H9 (cell line): ENCODE data around the gene CAMTA1. TPM values are rescaled to one million over a fixed set of nuclear protein-coding genes. Genes with fewer than 3 reads are reported as not detected.

ENCODE experiments used
- DNase-seq: peaks from one replicate; pipeline ENCODE4 v3.0.0-alpha.2; 2017
- H2AFZ ChIP-seq: one replicate; pipeline ENCODE4 v1.6.1; 2013; ENCODE audit warnings: mild to moderate bottlenecking, low read length, control low read depth, moderate library complexity
- H2AK5ac ChIP-seq: 2 replicates; pipeline ENCODE4 v1.6.1; 2013; ENCODE audit warnings: low read length, control low read depth, mixed read lengths; ENCODE audit not compliant: insufficient read length
- H2BK120ac ChIP-seq: one replicate; pipeline ENCODE4 v1.6.1; 2013; ENCODE audit warnings: low read depth, mild to moderate bottlenecking, low read length, control low read depth, inconsistent platforms; ENCODE audit not compliant: poor library complexity, severe bottlenecking
- H2BK12ac ChIP-seq: 2 replicates; pipeline ENCODE4 v1.6.1; 2013; ENCODE audit warnings: low read length, control low read depth, mixed read lengths, low read depth; ENCODE audit not compliant: insufficient read length
- H2BK15ac ChIP-seq: 2 replicates; pipeline ENCODE4 v1.6.1; 2013; ENCODE audit warnings: low read depth, low read length, control low read depth
- H2BK20ac ChIP-seq: one replicate; pipeline ENCODE4 v1.6.1; 2013; ENCODE audit warnings: low read depth, mild to moderate bottlenecking, low read length, control low read depth, inconsistent platforms; ENCODE audit not compliant: poor library complexity, severe bottlenecking
- H2BK5ac ChIP-seq: 2 replicates; pipeline ENCODE4 v1.6.1; 2013; ENCODE audit warnings: low read length, control low read depth, mixed read lengths; ENCODE audit not compliant: insufficient read length
- H3K14ac ChIP-seq: 2 replicates; pipeline ENCODE4 v1.6.1; 2013; ENCODE audit warnings: low read length, control low read depth; ENCODE audit not compliant: insufficient read depth
- H3K18ac ChIP-seq: 2 replicates; pipeline ENCODE4 v1.6.1; 2013; ENCODE audit warnings: low read depth, mild to moderate bottlenecking, mixed read lengths, low read length, control low read depth; ENCODE audit not compliant: insufficient read length
- H3K23ac ChIP-seq: 2 replicates; pipeline ENCODE4 v1.6.1; 2013; ENCODE audit warnings: low read length, control low read depth, mixed read lengths, low read depth; ENCODE audit not compliant: insufficient read length
- H3K23me2 ChIP-seq: 2 replicates; pipeline ENCODE4 v1.6.1; 2013; ENCODE audit warnings: low read depth, mild to moderate bottlenecking, mixed read lengths, low read length, control low read depth; ENCODE audit not compliant: insufficient read length, poor library complexity, severe bottlenecking
- H3K27ac ChIP-seq: 2 replicates; pipeline ENCODE4 v1.5.1; 2013; ENCODE audit warnings: low read length, control low read depth, mixed read lengths, low read depth; ENCODE audit not compliant: insufficient read length
- H3K27me3 ChIP-seq: 2 replicates; pipeline ENCODE4 v1.6.1; 2013; ENCODE audit warnings: low read length, control low read depth, inconsistent platforms; ENCODE audit not compliant: insufficient read depth
- H3K4ac ChIP-seq: 2 replicates; pipeline ENCODE4 v1.6.1; 2013; ENCODE audit warnings: low read depth, mild to moderate bottlenecking, control low read depth, inconsistent platforms, low read length, moderate library complexity
- H3K4me1 ChIP-seq: 2 replicates; pipeline ENCODE4 v1.6.1; 2013; ENCODE audit warnings: low read length, control low read depth, inconsistent platforms; ENCODE audit not compliant: insufficient read depth
- H3K4me2 ChIP-seq: 2 replicates; pipeline ENCODE4 v1.6.1; 2013; ENCODE audit warnings: low read length, control low read depth, mixed read lengths; ENCODE audit not compliant: insufficient read length, insufficient read depth
- H3K56ac ChIP-seq: 2 replicates; pipeline ENCODE4 v1.6.1; 2013; ENCODE audit warnings: low read depth, mild to moderate bottlenecking, mixed read lengths, low read length, control low read depth; ENCODE audit not compliant: insufficient read length
- H3K79me1 ChIP-seq: 2 replicates; pipeline ENCODE4 v1.6.1; 2013; ENCODE audit warnings: low read depth, mild to moderate bottlenecking, moderate library complexity, low read length, control low read depth, inconsistent platforms; ENCODE audit not compliant: insufficient read depth, poor library complexity, severe bottlenecking
- H3K79me2 ChIP-seq: 2 replicates; pipeline ENCODE4 v1.6.1; 2013; ENCODE audit warnings: low read length, control low read depth, inconsistent platforms; ENCODE audit not compliant: insufficient read depth
- H3K9ac ChIP-seq: 2 replicates; pipeline ENCODE4 v1.6.1; 2013; ENCODE audit warnings: low read length, control low read depth, mixed read lengths; ENCODE audit not compliant: insufficient read length; ENCODE audit errors: extremely low read depth
- H3K9me3 ChIP-seq: one replicate; pipeline ENCODE4 v1.6.1; 2013; ENCODE audit warnings: low read depth, low read length, inconsistent platforms; ENCODE audit not compliant: control insufficient read depth
- H3T11ph ChIP-seq: one replicate; pipeline ENCODE4 v1.6.1; 2013; ENCODE audit warnings: mild to moderate bottlenecking, low read length, control low read depth, inconsistent platforms
- H4K20me1 ChIP-seq: one replicate; pipeline ENCODE4 v1.6.1; 2013; ENCODE audit not compliant: control insufficient read depth, insufficient read length, insufficient read depth
- H4K5ac ChIP-seq: 2 replicates; pipeline ENCODE4 v1.6.1; 2013; ENCODE audit warnings: low read depth, mild to moderate bottlenecking, mixed read lengths, low read length, control low read depth; ENCODE audit not compliant: insufficient read length
- H4K8ac ChIP-seq: replicated peaks from 2 replicates; pipeline ENCODE4 v1.6.1; 2013; ENCODE audit warnings: low read length, control low read depth, mixed read lengths, low read depth; ENCODE audit not compliant: insufficient read length
- H4K91ac ChIP-seq: 2 replicates; pipeline ENCODE4 v1.6.1; 2013; ENCODE audit warnings: low read depth, mild to moderate bottlenecking, moderate library complexity, mixed read lengths, low read length, control low read depth; ENCODE audit not compliant: insufficient read length
- H3K27ac Mint-ChIP-seq, 3 experiments: 2 replicates in 2 of 3; 3 replicates in 1 of 3; pipeline ENCODE4 v1.8.0; 2020 to 2021; ENCODE audit warnings: mixed read lengths in 3 of 3, mild to moderate bottlenecking in 1 of 3, moderate library complexity in 1 of 3
- H3K27me3 Mint-ChIP-seq: 2 replicates; pipeline ENCODE4 v1.8.0; 2021; ENCODE audit warnings: low read depth, mild to moderate bottlenecking, moderate library complexity, mixed read lengths
- H3K36me3 Mint-ChIP-seq, 3 experiments: 2 replicates in 2 of 3; 3 replicates in 1 of 3; pipeline ENCODE4 v1.8.0; 2020 to 2021; ENCODE audit warnings: low read depth in 3 of 3, mixed read lengths in 3 of 3; ENCODE audit not compliant: insufficient read depth in 1 of 3
- H3K4me1 Mint-ChIP-seq, 2 experiments: 2 replicates each; pipeline ENCODE4 v1.8.0; 2020; ENCODE audit warnings: mixed read lengths in 2 of 2
- H3K4me3 Mint-ChIP-seq, 2 experiments: 2 replicates in 1 of 2; 3 replicates in 1 of 2; pipeline ENCODE4 v1.8.0; 2020 to 2021; ENCODE audit warnings: mild to moderate bottlenecking in 2 of 2, mixed read lengths in 2 of 2, moderate library complexity in 1 of 2
- H3K9me3 Mint-ChIP-seq, 2 experiments: 2 replicates in 1 of 2; 3 replicates in 1 of 2; pipeline ENCODE4 v1.8.0; 2020; ENCODE audit warnings: mild to moderate bottlenecking in 2 of 2, mixed read lengths in 2 of 2, moderate library complexity in 1 of 2
- WGBS: extraction: QIAGEN DNeasy Blood & Tissue Kit; methylation state at CpG from one replicate; pipeline ENCODE4 v1.1.7; 2013; ENCODE audit warnings: missing lambda C conversion rate, low lambda C conversion rate, mixed read lengths; ENCODE audit not compliant: insufficient read length; ENCODE audit errors: extremely low coverage; 5-methylcytosine and 5-hydroxymethylcytosine counted together
- total RNA-seq: library from RNA; stranded (reverse); gene quantifications from 2 replicates; pipeline ENCODE4 v1.2.1, GENCODE V29; 2021
- TF ChIP-seq, protein P1 (sequence below): fragments of 200-600 bp; sonication (generic); conservative IDR thresholded peaks from 3 replicates; pipeline ENCODE4 v1.8.0; 2021; ENCODE audit warnings: antibody characterized with exemption, mild to moderate bottlenecking

CAMTA1 gene
- total RNA-seq, 1 experiment from 2014 or later: 115 TPM

DNA sequence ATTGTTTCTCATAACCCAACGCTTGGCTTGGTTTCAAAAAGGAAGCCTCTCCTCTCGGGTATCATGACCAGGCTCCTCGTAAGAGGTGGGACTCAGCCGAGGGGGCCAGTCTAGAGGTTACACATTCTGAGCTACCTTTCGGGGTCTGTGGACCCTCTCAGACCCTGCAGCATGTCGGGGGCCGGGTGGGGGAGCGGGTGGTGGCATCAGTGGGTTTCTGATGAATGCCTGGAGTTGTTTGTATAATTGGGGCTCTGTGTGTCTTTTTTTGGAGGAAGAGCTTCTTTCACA is 229.3 kb downstream of the CAMTA1 start:
- H3K27me3 Mint-ChIP-seq: peaks cover 4% of the 10 kb centered on the region; the same call in 1 of the 2 replicates
- no peak overlapping the region for H2BK20ac ChIP-seq
- H3K27me3 ChIP-seq: no peaks in the 10 kb centered on the region
- H3K23ac ChIP-seq: no peak overlapping the region
- H3K18ac ChIP-seq: no peak overlapping the region
- no peak overlapping the region for H3T11ph ChIP-seq
- H4K5ac ChIP-seq: no peak overlapping the region
- no peak overlapping the region for H3K4me2 ChIP-seq
- H3K9me3 ChIP-seq: no peaks in the 10 kb centered on the region
- no peak overlapping the region for H2BK15ac ChIP-seq
- WGBS: no CpG with 5 or more reads among the region's 8 CpGs
- no peak overlapping the region for H2AFZ ChIP-seq
- H4K8ac ChIP-seq: no peak overlapping the region
- no peak overlapping the region for H3K27ac ChIP-seq
- H3K9ac ChIP-seq: no peak overlapping the region
- no peaks in the 10 kb centered on the region for H3K4me1 Mint-ChIP-seq
- H2AK5ac ChIP-seq: no peak overlapping the region
- no peak overlapping the region for H2BK5ac ChIP-seq
- no peak overlapping the region for H3K4me3 Mint-ChIP-seq
- H3K79me1 ChIP-seq: no peaks in the 10 kb centered on the region
- no peak overlapping the region for H2BK120ac ChIP-seq
- no peak overlapping the region for H4K91ac ChIP-seq
- H3K23me2 ChIP-seq: no peaks in the 10 kb centered on the region
- no peak for DNase-seq
- no peaks in the 10 kb centered on the region for H4K20me1 ChIP-seq
- TF ChIP-seq, protein P1, sequence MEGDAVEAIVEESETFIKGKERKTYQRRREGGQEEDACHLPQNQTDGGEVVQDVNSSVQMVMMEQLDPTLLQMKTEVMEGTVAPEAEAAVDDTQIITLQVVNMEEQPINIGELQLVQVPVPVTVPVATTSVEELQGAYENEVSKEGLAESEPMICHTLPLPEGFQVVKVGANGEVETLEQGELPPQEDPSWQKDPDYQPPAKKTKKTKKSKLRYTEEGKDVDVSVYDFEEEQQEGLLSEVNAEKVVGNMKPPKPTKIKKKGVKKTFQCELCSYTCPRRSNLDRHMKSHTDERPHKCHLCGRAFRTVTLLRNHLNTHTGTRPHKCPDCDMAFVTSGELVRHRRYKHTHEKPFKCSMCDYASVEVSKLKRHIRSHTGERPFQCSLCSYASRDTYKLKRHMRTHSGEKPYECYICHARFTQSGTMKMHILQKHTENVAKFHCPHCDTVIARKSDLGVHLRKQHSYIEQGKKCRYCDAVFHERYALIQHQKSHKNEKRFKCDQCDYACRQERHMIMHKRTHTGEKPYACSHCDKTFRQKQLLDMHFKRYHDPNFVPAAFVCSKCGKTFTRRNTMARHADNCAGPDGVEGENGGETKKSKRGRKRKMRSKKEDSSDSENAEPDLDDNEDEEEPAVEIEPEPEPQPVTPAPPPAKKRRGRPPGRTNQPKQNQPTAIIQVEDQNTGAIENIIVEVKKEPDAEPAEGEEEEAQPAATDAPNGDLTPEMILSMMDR: no peak
- no peaks in the 10 kb centered on the region for H3K79me2 ChIP-seq
- H3K56ac ChIP-seq: no peak overlapping the region
- no peak overlapping the region for H3K27ac Mint-ChIP-seq
- H3K4ac ChIP-seq: no peak overlapping the region
- no peak overlapping the region for H3K14ac ChIP-seq
- H3K4me1 ChIP-seq: no peaks in the 10 kb centered on the region
- no peak overlapping the region for H2BK12ac ChIP-seq
- no peaks in the 10 kb centered on the region for H3K36me3 Mint-ChIP-seq
- no peaks in the 10 kb centered on the region for H3K9me3 Mint-ChIP-seq
